Stimulated activated CD8-positive, alpha-beta memory T cell treated with anti-CD3 and anti-CD28 coated beads, Interleukin-7, amount 100 ng/mL, for 24 hours (primary cell): ENCODE results near the gene WNT6.

Source experiments
- DNase-seq: peaks from one replicate; pipeline ENCODE4 v3.0.0-alpha.2; 2020; ENCODE audit warnings: low read depth

WNT6 gene

DNA sequence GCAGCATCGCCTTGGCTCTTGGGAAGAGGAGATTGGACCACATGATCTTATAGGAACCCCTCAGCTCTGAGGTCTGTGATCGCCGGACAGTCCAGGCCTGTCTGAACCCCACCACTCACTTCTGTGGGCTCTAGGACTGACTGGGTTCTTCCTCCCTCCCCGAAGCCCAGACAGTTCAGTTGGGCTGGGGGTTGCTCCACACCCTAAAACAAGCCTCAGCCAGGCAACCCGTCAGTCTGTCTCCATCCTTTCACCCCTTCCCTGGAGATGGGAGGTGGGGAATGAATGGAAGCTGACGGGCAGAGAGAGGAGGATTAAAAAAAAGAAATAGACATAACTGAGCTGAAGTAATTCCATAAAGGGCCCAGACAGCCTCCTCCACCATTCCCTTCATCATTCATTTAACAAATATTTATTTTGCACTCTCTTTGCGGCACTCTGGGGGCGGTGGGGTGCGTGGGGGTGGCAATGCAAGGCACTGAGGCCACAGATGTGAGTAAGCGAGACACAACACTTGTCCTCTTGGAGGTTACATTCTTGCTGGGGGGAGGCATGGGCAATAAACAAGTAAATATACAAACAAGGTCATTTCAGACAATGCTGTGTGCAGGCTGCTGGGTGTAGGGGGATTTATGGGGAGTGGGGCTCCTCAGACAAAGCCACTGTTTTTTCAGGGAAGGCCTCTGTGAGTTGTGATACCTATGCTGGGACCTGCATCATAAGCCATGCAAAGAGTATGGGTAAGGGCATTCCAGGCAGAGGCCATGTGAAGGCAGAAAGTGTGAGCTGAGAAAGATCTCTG lies 33.9 kb downstream of the WNT6 start:
- no peak for DNase-seq

GRCh38 chr2:218894151-218894879 lies 34.7 kb downstream of the WNT6 start:
- no peak for DNase-seq

DNA sequence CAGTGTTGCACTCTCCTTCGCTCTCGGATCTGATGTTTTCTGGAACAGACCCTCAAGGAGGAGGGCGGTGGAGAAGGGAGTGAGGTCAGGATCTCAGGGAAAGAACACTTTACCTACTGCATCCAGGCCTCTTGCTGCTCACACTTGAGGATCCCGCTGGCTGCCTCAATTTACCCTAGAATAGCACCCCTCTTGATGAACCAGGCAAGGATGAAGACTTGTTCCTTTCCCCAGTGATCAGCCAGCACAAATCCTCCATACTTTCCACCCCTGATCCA lies 35.2 kb downstream of the WNT6 start:
- no peak for DNase-seq

GRCh38 chr2:218895326-218895725 lies 35.7 kb downstream of the WNT6 start:
- DNase-seq = no peak

DNA sequence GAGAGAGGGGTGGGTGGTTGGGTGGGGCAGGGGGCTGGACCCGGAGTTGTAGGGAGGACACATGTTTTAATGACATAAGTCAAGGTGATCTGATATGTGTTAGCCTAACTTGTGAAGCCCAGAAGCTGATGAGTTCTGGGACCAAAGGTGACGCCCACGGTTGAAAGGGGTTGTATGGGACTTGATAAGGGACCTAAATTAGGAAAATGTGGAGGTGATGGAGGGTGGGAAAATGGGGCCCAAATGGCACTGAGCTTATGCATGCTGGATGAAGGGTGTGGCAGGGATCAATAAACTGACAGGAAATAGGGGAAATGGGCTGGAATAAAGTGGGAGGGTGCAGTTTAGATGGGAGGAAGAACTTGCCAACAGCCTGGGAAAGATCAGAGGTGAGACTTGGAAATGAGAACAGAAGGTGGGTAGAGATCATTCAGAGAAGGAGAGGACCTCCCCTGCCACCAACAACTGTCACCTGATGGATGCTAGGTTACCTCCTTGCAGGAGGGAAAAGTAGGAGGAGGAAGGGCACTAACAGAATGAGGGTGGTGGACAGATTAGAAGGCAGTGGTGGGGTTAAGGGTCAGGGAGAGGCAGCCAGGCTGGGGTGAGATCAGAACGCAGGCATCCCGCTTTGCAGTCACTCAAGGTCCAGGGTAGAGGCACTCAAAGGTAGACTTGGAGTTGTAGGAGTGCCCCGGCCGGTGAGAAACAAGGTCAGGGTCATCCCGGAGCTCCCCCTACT lies 36.3 kb downstream of the WNT6 start:
- no peak for DNase-seq

DNA sequence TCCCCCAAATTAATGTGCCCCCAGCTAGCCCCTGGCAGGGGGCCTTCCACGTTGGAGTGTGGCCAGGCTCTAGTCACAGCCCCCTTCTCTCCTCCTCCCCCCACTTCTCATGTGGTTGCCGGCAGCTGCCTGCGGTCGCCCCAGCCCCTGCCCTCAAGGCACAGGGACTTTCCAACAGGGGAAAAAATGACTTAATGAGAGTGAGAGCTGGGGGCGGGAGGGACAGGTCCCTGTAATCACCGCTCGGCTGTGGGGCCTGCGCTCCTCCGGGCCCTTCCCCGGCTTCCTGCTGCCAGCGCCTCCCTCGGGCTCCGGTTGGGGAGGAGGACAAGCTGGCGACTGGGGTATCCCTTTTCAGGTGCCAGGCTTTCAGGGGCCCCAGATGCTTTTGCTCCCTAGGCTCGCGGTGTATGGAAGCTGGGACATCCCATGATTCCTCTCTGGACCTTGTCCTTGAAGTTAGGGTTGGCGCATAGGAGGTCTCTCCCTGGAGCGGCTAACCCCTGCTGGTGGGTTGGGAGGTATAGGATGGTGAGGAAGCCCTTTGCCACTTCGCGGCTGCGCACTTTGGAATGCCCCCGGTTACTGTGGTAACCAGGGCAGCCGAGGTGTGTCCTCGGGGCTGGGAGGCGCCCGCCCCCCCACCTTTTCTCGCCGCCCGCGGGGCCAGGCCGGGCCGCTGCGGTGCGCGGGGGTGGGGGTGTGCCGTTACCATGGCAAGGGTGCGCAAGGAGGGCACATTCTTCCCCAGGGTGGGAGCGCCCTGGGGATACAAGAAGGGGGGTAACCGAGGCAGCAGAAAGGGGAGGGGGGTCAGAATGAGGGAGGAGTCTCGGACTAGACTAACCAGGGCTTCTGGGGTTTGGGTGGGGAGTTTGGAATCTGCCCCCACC lies 37.1 kb downstream of the WNT6 start:
- peak; percentile 73 for DNase-seq

DNA sequence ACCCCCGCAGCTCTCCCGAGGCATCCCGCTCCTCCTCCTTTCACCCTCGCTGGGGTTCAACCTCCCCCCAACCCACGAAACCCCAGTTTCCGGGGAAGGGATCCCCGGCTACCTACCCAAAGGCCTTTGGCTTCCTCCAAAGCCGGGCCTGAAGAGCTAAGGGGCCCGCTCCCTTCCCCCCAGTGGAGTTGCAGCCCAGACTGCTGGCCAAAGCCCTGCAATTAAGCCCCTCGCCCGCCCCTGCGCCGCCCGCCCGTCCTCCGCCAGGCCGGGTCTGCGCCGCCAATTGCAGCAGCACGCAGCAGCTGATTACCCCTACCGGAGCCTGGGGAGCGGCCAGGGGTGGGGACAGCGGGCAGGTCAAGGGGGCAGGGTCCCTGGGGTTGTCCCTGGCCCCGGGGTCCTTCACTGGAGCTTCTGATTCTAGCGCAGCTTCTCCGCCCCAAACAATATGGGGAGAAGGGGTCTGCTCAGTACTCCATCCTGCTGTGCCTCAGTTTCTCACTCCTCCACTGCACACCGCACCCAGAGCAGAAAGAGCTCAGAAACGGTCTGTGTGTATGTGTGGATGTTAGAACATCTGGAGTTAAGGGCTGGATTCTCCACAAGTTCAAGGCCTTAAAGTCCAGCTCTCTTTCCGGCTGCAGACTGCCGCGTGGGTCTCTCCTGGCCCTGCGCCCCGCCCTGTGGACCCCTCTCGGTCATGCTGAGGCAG lies 37.9 kb downstream of the WNT6 start:
- DNase-seq = no peak

- DNase-seq = peak; percentile 79
Observed at GRCh38 chr2:218898109-218898878, 38.7 kb downstream of the WNT6 start.

GRCh38 chr2:218899147-218899546 lies 39.5 kb downstream of the WNT6 start:
- DNase-seq = no peak

DNA sequence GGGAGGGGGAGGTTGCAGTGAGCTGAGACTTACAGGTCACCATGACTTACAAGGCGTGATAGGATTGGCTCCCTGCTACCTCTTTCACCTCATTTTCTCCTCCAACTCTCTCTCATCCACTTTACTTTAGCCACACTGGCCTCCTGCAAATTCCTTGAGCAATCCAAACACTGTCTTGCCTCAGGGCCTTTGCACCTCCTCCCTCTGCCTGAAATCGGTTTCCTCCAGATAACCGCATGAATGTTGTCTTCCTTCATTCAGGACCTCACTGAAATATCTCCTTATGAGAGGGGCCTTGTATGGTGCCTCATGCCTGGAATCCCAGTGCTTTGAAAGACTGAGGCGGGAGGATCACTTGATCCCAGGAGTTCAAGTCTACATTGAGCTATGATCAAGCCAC lies 42.8 kb downstream of the WNT6 start:
- no peak for DNase-seq

DNA sequence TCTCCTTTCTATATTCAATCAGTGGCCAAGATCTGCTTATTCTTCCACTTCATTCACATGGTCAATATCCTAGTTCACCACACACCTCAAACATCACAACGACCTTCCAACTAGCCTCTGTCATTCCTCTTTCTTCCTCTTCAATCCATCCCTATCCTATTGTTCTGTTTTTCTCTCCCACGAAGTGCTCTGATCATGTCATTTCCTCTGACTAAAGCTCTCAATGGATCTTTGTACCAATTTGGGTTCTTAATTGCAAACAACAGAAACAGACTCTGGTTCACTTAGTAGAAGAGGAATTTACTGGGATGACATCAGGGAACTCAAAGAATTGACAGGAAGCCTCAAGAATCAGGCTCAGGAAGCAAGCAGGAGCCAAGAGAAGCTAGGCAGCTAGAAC lies 44.6 kb downstream of the WNT6 start:
- DNase-seq = no peak

DNA sequence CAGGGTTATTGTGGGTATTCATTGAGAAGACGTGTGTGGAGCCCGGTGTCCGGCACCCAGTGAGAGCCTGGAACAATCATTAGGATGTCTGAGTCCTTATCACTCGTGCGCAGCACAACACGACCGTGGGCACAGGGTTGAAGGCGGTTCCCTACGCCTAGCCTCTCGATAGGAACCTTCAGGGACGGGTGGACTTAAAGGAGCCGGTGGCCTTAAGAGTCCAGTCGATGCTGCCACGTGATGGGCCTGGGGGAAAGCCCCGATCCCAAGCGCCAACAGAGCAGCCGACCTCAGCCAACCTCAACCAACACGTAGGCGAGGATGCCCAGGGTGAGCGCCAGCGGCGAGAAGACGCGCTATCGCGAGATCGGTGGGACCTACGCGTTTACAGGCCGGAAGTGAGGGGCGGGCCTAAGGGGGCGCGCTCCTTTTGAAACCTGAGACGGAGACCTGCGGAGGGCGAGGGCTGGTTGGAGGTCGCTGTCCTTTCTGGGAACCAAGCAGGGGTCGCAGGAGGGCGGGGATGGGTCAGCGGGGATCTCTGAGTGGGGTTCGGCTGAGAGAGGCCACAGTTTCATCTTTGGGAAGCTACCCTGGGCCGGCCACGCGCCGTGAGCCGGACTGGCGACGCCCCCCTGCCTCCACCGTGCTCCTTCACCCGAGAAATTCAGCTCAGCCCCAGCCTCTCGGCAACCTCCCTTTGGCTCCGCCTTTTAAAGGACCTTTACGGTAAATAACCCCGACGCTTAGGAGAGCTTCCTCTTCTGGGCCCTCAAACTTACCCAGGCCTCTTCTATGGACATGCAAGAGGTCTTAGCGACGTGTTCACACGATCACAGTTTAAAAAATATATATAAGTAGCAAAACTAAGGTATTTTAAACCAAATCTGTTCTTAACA lies 49.4 kb downstream of the WNT6 start:
- peak; percentile 79 for DNase-seq

GRCh38 chr2:218910741-218911140 lies 51.1 kb downstream of the WNT6 start:
- DNase-seq = no peak

DNA sequence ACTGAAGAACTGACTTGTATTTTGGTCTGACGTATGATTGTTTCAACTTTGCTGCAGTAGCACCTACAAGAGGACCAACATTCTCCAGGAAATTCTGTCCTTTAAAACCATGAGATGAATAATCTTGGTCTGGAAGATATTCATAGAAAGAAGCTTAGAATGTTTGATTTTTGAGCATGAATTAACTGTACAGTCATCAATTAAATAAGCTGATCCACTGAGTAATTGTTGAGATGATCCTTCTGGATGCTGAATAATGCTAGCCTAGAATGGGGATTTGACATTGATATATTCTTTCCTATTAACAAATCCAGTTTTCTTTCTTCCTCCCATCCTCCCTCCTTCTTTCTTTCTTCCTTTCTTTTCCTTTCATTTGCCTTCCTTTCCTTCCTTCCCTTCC lies 60.9 kb downstream of the WNT6 start:
- no peak for DNase-seq
